Measurements from ENCODE around the gene F11.
A peak's percentile ranks its signal among the peaks of the same experiment; 100 is the strongest.
"Not testable (repeated sequence)": the region's sequence is repeated elsewhere in the genome, so short reads cannot be mapped to it uniquely, and the experiment has no call there.

F11 gene

DNA sequence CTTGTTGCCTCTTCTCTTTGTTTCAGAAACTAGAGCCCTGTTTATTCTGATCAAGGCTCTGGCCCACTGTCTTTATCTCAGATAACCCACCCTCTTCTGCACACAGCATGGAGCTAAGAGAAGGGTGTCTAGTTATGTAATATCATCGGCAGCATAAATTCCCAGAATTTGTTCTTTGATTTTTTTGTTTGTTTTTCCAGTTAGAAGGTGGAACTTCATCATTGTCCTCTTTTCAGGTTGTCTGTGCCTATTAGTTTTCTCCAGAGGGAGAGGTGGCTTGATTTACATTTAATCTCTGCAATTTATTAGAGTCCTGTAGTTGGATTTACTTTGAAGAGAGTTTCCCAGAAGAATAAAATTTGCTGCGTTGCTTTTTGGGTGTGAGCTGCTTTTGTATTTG lies 15.2 kb upstream of the F11 start:
- no peak for DNase-seq

DNA sequence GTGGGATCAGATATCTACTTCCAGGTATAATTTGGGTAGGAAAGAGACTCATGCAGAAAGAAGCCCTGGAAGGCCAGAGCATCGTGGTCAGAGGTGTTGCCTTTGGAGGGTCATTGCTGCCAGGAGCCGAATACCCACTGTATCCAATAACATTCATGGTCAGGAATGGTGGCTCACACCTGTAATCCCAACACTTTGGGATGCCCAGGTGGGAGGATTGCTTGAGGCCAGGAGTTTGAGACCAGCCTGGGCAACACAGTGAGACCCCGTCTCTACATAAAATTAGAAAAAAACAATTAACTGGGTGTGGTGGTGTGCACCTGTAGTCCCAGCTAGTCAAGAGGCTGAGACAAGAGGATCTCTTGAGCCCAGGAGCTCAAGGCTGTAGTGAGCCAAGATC lies 10.9 kb upstream of the F11 start:
- DNase-seq = no peak

DNA sequence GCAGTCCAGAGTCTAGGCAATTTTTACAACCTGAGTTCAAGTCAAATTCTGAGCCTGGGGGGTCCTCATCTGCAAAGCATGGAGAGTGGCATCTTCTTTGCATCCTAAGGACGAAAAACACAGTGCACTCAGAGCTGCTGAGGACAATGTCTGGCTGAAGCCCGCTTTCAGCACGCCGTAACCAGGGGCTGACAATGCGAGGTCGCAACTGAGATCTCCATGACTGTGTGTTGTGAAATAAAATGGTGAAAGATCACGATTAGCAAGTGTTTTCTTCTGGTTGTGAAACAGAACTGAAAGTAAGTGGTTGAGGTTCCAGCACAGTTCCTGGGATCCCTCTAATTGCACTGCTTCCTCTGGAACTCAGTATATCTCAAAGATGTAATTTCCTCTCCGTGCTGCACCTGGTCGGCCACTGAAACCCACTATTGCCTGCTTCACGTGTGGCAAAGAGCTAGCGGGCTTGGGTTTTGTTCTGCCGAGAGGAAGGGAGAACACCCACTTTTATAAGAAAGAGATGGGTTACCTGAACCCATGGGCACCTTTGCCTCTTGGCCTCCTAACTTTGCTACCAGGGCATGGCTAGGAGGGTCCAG lies 7.7 kb upstream of the F11 start:
- no peak for DNase-seq

DNA sequence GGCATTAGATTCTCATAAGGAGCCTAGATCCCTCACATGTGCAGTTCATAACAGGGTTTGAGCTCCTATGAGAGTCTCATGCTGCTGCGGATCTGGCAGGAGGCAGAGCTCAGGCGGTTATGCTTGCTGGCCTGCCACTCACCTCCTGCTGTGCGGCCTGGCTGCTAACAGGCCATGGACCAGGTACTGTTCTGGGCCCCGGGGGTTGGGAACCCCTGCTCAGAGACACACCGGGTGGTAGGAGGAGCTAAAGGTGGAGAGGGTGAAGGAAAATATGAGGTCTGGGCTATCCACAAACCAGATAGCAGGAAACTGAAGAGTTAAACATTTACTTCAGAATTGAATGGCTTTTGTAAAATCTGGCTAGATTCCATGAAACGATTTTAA lies 5.9 kb upstream of the F11 start:
- DNase-seq = no peak

DNA sequence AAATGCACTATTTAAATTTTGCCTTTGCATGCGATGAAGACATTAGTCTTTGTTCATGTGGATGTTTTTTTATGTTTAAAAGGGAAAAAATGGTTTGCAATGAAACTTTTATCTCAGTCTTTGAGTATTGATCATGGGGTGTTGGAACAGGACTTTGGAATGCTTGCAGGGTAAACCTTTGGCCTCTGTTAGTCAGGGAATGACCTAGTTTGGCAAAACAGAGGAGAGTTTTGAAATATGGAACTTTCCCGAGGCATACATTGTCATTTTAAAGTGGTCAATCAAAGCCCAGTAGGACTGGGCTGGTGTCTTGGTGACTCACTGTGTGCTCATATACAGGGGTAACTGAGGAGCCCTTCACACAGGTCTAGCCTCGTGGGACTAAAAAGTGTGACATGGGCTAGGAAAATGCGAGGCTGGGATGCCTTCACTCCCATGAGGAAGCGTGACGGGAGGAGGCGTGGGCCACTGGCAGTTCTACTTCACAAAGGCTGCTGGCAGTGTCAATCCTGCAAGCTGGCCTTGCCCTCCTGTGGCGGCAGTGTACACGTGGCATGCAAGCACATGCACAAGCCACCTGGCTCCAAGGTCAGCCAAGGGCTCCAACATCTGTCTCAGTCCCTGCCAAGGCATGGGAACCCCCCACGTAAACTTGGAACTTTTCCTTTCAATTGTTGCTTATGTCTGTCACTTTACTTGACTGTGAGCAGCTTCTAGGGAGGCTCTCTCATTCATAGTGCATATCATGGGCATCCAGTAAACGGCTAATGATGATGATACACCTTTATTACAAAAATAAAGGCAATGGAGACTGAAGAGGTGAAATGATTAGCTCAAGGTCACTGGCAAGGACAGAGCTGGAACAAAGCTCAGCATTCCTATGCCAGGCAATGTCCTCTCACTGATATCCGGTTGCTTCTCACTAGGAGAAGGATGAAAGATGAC lies 5.2 kb upstream of the F11 start:
- no peak for DNase-seq

DNA sequence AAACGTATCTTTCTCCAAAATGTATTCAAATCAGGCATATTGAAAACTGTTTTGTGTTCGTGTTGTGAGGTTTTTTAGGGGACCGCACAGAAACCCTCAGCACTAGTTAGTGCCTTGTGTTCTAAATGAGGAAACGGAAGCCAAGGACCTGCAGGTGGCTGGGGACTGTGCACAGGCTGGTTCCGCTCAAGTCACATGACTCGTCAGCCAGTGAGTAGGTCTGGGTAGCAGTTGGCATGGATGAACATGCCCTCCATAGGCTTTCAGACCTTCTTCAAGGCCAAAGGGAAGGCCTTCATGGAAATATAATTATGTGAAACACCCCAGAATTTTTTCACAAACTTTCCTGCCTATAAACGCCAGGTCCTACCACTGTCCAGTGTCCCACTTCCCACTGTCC lies 1.3 kb upstream of the F11 start:
- no peak for DNase-seq

DNA sequence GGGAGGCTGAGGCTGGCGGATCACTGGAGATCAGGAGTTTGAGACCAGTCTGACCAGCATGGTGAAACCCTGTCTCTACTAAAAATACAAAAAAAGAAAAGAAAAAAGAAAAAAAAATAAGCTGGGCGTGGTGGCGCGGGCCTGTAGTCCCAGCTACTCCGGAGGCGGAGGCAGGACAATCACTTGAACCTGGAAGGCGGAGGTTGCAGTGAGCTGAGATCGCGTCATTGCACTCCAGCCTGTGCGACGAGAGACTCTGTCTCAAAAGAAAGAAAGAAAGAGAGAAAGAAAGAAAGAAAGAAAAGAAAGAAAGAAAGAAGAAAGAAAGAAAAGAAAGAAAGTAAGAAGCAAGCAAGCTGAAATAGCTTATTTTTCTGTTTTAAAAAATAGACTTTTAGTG lies 739 bp upstream of the F11 start:
- DNase-seq = not testable (repeated sequence)

DNA sequence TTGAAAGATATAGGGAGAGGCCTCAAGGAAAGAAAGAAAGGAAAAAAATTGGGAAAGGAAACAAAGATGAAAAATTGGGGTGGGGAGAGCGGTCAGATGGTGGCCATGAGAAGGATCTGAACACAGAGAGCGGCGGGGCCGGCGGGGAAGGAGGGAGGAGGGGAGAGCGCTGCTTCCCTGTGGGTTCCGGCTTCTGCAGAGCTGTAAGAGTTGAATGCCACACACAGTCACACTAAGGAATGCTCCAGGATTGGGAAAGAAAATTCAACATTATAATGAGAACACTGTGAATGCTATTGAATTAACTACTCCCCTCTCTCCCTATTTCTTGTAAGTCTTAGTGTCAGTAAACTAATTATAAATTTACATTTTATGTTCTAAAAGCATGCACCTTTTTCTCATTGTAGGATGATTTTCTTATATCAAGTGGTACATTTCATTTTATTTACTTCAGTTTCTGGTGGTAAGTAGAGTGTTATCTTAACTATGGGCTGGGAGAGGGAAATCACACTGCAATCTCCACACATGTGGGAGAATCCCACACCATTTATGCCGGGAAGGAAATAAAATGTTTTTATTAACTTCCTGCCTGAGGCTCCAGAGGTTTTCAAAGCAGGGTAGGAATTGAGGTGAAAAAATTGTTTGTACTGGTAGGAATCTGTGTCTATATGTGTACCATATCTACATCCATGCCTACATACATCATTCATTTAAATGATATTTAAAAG lies 904 bp downstream of the F11 start:
- no peak for DNase-seq

DNA sequence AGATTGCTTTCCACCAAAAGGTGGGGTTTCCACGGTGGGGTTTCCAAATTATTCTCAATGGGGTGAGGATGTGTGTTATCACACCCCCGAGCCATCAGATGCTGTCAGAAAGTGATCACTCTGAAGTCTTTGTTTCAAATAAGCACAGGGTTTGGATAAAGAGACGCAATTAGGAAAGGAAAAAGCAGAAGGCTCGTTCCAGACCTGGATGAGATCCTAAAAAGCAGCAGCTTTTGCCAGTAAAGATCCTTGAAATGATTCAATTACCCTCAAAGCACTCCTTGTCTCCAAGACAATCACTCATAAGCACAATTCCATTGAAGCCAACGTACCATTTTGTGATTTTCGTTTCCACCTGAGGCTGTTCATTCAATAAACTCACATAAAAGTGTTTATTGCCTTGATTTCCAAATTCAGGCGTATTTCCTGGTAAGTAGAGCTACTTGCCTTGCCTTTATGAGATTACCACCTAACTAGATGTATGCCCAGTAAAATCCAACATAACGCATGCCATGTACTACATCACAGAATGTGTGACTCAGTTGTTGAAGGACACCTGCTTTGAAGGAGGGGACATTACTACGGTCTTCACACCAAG lies 5.2 kb downstream of the F11 start:
- no peak for DNase-seq

DNA sequence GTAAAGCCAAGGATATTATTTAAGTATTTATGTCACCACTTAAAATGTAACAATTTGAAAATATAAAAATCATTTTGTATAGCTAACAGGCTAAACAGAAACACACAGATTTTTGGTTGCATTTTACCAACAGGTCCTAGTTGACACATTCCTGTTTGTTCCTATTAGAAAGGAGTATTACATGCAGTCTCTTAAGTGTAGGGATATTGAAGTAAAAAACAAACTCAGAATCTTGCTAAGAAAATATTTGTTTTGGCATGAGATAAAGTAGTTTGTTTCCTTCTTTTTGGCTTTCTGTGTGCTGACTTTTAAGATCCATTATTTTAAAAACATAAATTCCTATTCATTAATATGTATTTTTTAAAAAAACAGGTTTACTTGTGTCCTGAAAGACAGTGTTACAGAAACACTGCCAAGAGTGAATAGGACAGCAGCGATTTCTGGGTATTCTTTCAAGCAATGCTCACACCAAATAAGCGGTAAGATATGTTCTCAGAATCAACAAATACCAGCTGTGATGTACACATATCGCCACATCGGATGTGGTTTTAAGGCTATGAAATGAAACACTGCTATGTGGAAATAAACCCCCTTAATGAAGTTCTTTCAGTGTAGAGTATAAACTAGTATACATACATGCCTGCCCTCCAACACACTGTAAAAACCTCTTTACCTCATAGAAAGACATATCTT lies 6.9 kb downstream of the F11 start:
- DNase-seq = no peak

DNA sequence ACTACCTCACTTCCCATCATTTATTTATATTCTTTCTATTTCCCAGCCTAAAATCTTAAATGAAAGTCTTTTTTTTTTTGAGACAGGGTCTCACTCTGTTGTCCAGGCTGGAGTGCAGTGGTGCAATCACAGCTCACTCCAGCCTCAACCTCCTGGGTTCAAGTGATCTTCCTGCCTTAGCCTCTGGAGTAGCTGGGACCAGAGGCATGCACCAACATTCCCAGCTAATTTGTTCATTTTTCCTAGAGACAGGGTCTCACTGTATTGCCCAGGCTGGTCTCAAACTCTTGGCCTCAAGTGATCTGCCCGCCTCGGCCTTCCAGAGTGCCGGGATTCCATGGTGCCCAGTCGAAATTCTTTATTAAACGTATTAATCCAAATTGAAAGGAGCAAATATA lies 7.4 kb downstream of the F11 start:
- DNase-seq = not testable (repeated sequence)

DNA sequence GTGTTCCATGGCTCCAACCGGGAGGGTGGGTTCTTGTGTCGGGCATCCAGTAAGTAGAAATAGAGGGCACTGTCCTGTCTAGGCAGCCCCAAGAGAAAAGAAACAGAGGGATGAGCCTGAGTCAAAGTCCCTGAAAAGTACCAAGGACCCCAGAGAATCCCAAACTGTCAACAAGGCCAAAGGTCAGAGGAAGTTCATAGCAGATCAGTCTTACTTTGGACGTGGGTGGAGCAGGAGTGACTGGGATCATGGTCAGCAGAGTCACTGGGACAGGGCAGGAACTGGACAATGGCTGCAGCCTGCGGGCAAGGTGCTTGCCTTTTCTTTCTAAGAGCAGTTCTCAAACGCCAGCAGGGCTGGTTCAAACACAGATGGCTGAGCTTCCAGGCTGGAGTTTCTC lies 17.3 kb downstream of the F11 start:
- no peak for DNase-seq

DNA sequence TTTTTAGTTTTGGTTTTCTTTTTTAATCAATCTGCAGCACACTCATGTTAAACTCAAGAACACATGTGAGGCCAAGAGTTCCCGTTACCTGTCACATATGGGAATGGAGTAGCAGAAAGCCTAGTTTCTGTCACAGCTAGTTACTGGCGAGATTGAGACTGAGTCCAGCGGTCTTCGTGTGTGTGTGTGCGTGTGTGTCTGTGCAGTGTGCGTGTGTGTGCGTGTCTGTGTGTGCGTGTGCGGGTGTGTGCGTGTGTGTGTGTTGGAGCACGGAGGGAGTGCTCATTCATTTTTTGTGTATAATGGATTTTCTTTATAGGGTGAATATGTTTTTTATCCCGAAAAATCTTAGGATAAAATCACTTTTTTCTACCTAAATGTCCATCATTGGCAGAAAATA lies 19.2 kb downstream of the F11 start:
- no peak for DNase-seq

DNA sequence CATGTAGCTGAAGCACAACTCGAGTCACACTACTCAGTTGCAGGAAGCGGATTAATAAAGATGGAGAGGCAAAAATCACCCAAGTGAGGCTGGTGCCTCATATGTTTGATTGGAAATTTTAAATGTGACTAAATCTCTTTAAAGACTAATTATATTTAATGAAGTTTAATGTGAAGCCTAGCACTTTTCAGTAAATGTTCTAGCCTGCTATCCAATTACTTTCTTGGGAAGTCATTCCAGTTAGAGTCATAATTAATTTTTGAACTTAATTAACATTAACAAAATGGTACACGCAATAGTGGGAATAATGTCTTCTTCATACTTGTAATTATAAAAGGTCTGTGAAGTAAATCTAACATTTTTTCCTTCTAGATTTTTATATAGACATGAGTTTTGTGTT lies 20.6 kb downstream of the F11 start:
- no peak for DNase-seq

DNA sequence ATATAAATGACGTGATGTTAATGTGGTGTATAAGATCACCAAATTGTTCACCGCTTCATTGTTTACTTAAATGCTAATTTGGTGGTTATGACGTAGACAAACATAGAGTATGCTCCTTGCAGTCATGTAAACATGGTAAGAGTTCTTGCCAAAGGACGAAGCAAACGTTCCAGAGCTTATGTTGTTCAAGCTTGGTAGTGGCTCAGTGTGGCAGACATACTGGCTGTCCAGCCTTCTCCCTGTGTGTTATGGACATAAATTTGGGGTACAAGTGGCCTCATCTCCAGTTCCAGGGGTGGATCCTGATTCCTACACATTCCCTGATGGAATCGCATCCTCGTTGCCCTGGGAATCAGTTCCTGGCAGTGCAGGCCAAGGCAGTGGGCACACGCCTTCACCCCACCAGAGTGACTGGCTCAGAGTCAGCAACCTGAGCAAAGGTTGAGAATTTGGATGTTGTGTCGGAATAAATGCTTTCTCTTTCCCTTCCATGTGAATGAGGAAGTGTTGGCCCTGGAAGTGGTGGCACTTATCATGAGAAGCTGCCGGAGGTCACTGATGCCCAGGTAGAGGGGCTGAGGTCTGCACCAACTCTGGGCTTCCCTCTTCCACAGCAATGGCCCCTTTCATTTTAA lies 25.4 kb downstream of the F11 start:
- DNase-seq = no peak

DNA sequence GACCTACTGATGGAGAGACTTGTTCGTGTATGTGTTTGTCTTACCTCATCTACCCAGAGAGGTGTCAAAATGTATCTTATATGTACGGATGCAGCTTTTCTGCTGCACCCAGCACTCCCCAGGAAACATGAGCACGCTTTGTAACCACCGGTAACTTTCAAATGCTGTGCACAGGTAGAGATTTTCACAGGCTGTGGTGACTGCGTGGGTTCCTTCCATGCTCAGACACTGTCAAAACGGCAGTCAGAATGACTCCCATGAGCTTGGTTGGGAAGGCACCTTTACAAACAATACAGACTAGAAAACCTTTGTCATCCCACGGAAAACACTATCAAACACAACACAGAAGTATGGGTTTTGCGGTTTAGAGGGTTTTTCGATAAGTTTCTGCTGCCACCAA lies 28.2 kb downstream of the F11 start:
- DNase-seq = no peak

DNA sequence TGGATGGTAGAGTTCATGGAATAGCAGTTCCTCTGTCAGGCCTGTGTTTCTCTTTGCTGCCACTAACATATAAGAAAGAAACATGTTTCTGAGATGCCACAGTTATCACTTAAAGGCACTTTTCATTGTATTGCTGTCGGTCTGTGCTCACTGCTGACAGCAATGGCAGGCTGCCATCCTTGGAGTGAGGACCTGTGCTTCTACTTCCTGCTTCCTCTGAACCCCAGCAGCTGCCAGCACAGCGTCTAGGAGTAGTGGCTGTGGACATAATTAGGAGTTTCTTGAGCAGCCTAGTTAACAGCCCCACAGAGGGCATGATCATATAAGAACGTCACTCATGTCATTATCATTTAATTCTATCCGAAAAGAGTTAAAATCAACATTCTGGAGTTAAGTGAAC lies 30.5 kb downstream of the F11 start:
- no peak for DNase-seq

DNA sequence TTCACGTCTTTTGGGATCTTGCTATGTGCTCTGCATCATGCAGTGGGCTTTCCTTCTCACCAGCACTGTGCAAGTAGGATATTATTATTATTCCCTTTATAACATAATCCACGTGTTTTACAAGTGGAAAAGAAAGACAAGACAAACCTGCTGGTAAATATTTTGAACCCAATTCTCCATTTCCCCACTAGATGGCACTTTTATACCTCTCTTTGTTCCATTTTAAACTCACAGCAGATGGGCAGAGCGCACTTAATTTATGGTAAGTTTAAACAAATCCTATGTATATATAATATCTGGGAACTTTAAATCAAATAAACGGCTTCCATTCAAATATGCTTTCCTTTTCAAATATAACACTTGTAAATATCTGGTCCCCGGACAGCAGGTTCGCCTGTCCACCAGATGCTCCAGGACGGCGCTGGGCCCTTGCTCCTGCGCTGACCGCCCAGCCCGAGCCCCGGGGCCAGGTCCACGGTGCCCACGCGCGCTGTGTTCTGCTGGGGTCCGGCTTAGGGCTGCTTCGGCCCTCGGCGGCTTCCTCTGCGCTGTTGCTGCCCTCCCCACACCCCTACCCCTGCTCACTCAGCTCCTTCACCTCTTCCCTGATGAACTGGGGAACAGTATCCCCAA lies 31.1 kb downstream of the F11 start:
- DNase-seq = peak in 2 of 6 experiments; percentile 4 to 9

DNA sequence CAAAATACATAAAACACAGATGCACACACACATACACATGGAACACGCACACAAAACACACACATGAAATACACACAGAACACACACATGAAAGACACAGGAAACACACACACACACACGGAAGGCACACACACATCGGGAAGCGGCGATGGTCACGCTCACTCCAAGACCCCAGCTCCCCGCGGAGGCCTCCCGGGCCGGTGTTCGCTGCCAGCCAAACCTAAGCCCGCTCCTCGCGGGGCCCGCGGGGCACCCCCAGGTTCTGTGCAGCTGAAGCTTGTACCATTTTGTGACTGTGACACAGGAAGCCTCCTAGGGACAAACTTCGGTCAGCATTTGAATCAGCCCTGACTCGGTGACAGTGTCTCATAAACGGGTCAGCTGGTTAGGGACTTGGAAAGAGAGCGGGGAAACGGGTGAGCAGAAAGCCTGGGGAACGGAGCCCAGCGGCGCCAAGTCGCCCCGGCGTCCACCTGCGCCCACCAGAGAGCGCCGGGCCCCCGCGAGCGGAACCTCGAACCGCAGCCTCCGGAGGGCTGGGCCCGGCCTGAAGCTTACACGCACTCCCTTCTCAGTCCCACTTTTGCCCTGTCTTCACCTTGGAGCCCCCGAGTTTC lies 32.1 kb downstream of the F11 start:
- no peak for DNase-seq

DNA sequence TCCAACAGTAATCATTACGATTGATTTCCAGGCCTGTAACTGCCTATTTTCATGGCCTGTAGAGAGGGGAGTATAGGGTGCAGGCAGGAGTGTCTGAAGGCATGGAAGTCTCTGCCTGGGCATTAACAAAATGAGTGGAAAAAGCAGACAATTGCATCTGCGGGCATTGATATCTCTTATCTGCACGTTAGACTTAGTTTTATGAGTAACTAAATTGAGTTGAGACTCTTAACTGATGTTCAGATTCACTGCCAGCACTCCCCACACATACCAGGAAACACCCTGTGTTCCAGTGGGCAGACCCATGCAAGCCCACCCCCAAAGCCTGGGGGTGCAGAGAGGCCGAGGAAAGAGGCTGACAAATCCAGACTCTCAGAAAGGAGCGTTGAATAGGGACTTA lies 33.3 kb downstream of the F11 start:
- DNase-seq = no peak

DNA sequence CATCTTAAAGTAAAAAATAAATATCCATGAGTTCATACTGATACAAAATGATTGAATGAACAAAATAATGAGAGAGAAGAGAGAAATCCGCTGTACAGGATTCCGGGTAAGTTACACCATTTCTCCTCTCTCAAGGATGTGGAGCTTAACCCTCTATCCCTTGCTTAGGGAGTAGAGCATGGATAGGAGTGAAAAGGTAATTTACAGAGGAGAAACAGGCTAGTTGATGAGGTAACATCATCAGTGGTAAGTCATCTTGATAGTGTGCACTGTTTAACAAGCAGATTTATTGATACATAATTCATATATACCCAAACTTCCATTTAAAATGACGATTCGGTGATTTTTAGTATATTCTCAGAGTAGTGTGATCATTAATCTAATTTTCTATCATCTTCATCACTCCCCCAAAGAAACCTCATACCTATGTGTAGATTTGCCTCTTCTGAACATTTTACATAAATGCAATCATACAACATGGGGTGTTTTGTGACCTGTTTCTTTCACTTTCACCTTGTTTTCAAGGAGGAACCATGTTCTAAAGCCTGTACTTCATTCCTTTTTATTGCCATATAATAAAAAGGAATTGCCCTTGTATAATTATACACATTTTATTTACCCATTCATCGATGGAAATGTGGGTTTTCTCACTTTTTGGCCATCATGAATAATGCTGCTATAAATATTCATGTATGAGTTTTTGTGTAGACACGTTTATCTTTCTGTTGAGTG lies 34.8 kb downstream of the F11 start:
- no peak for DNase-seq

Measured in stimulated activated naive CD4-positive, alpha-beta T cell (primary cell).